KMS-11 (cell line): Measurements from ENCODE around the gene KRT72.
"Not testable (repeated sequence)": the region's sequence is repeated elsewhere in the genome, so short reads cannot be mapped to it uniquely, and the experiment has no call there.

Source experiments
- H2AFZ ChIP-seq: fragments of 200-600 bp; sonication (generic); 2 replicates; pipeline ENCODE4 v1.6.1; 2016; ENCODE audit warnings: antibody characterized with exemption, mixed run types, low read depth
- H3K27ac ChIP-seq: fragments of 200-600 bp; sonication (generic); 2 replicates; pipeline ENCODE4 v1.6.1; 2016; ENCODE audit warnings: mild to moderate bottlenecking, mixed run types
- H3K27me3 ChIP-seq: fragments of 200-600 bp; sonication (generic); 2 replicates; pipeline ENCODE4 v1.6.1; 2017; ENCODE audit warnings: mild to moderate bottlenecking, low read depth, mixed run types, moderate library complexity; ENCODE audit not compliant: insufficient read depth
- H3K36me3 ChIP-seq: fragments of 200-600 bp; sonication (generic); 2 replicates; pipeline ENCODE4 v1.6.1; 2017; ENCODE audit warnings: mild to moderate bottlenecking, mixed run types; ENCODE audit not compliant: insufficient read depth
- H3K4me1 ChIP-seq: fragments of 200-600 bp; sonication (generic); 2 replicates; pipeline ENCODE4 v1.6.1; 2016; ENCODE audit warnings: mild to moderate bottlenecking, low read depth, mixed run types; ENCODE audit not compliant: poor library complexity, severe bottlenecking
- H3K4me2 ChIP-seq: fragments of 200-600 bp; sonication (generic); 2 replicates; pipeline ENCODE4 v1.7.0; 2016; ENCODE audit warnings: mild to moderate bottlenecking, mixed run types
- H3K4me3 ChIP-seq: fragments of 200-600 bp; sonication (generic); IDR thresholded peaks from 2 replicates; pipeline ENCODE4 v1.6.1; 2017; ENCODE audit warnings: low read depth, low read length, mixed read lengths; ENCODE audit not compliant: insufficient read depth
- H3K79me2 ChIP-seq: fragments of 200-600 bp; sonication (generic); 2 replicates; pipeline ENCODE4 v1.6.1; 2016; ENCODE audit warnings: low read depth, mixed run types; ENCODE audit not compliant: insufficient read depth
- H3K9ac ChIP-seq: fragments of 200-600 bp; sonication (generic); 2 replicates; pipeline ENCODE4 v1.6.1; 2016; ENCODE audit warnings: mild to moderate bottlenecking, mixed run types
- H4K20me1 ChIP-seq: fragments of 200-600 bp; sonication (generic); 2 replicates; pipeline ENCODE4 v1.6.1; 2016; ENCODE audit warnings: mild to moderate bottlenecking, mixed run types; ENCODE audit not compliant: insufficient read depth
- TF ChIP-seq, protein P1 (sequence below): fragments of 200-600 bp; sonication (generic); conservative IDR thresholded peaks from 2 replicates; pipeline ENCODE4 v1.6.1; 2017; ENCODE audit warnings: low read depth, mild to moderate bottlenecking, antibody characterized with exemption, low read length, moderate library complexity, mixed read lengths

KRT72 gene

GRCh38 chr12:52598966-52599365, 2.3 kb downstream of the KRT72 start:
- Histone ChIP-seq H3K36me3 (no peaks in the 10 kb centered on the region), H3K27me3 (peaks cover 9% of the 10 kb centered on the region; the same call in 1 of the 2 replicates), H4K20me1 (no peaks in the 10 kb centered on the region), H2AFZ (no peak overlapping the region), H3K9ac (no peak overlapping the region), H3K27ac (no peak overlapping the region), H3K4me3 (no peak overlapping the region), H3K79me2 (no peaks in the 10 kb centered on the region), H3K4me2 (no peak overlapping the region), H3K4me1 (no peaks in the 10 kb centered on the region)
- TF ChIP-seq, protein P1, sequence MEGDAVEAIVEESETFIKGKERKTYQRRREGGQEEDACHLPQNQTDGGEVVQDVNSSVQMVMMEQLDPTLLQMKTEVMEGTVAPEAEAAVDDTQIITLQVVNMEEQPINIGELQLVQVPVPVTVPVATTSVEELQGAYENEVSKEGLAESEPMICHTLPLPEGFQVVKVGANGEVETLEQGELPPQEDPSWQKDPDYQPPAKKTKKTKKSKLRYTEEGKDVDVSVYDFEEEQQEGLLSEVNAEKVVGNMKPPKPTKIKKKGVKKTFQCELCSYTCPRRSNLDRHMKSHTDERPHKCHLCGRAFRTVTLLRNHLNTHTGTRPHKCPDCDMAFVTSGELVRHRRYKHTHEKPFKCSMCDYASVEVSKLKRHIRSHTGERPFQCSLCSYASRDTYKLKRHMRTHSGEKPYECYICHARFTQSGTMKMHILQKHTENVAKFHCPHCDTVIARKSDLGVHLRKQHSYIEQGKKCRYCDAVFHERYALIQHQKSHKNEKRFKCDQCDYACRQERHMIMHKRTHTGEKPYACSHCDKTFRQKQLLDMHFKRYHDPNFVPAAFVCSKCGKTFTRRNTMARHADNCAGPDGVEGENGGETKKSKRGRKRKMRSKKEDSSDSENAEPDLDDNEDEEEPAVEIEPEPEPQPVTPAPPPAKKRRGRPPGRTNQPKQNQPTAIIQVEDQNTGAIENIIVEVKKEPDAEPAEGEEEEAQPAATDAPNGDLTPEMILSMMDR, result no peak

- H3K4me1 ChIP-seq, H3K4me2 ChIP-seq, H3K27ac ChIP-seq, H3K4me3 ChIP-seq, H3K27me3 ChIP-seq, H3K79me2 ChIP-seq, H3K36me3 ChIP-seq, H4K20me1 ChIP-seq, H3K9ac ChIP-seq, H2AFZ ChIP-seq: not testable (repeated sequence)
These were observed 7.0 kb downstream of the KRT72 start for GRCh38 chr12:52594237-52594636.

DNA sequence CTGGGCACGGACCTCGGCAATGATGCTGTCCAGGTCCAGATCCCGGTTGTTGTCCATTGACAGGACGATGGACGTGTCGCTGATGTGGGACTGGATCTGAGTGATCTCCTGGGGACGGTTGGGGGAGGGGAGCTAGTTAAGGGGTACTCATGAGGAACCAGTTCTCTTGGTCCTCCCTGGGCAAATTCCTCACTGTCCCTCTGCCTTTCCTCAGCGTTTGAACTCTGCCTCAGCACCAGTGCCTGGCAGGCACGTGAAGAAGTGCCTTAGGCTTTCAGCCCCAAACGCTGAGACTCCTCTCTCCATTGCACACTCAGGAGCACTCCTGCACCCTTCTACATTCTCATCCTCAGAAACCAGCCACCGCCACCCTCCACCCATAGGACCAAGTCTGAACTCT, 9.7 kb downstream of the KRT72 start:
- Histone ChIP-seq H2AFZ (no peak overlapping the region), H4K20me1 (no peaks in the 10 kb centered on the region), H3K4me1 (no peaks in the 10 kb centered on the region), H3K27ac (no peak overlapping the region), H3K4me3 (no peak overlapping the region), H3K4me2 (no peak overlapping the region), H3K27me3 (peaks cover 9% of the 10 kb centered on the region; the same call in 1 of the 2 replicates), H3K9ac (no peak overlapping the region), H3K36me3 (no peaks in the 10 kb centered on the region), H3K79me2 (no peaks in the 10 kb centered on the region)
- TF ChIP-seq, protein P1, result no peak

DNA sequence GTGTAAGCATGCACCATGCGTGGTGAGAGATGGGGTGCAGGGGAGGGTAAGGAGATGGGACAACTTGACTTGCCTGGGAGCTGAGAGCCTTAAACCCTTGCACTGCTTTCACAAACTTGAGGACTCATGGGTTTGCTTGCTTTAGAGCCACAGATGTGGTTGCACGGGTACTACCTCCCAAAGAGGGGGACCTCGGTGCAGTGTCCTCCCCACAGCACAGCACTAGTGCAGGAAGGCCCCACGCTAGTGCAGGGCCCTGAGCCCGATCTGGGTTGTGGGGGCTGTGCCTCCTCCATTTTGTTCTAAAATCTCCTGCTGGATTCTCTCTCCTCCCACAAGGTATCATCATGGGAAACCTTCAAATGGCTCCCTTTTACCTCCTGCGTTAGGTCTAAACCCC, 11.2 kb downstream of the KRT72 start:
- Histone ChIP-seq H2AFZ (no peak overlapping the region), H3K4me3 (no peak overlapping the region), H3K27ac (no peak overlapping the region), H3K27me3 (peaks cover 12% of the 10 kb centered on the region; the same call in 1 of the 2 replicates), H3K4me1 (no peaks in the 10 kb centered on the region), H3K79me2 (no peaks in the 10 kb centered on the region), H3K4me2 (no peak overlapping the region), H3K9ac (no peak overlapping the region), H4K20me1 (no peaks in the 10 kb centered on the region), H3K36me3 (no peaks in the 10 kb centered on the region)
- TF ChIP-seq, protein P1, result no peak

GRCh38 chr12:52587563-52587962, 13.7 kb downstream of the KRT72 start:
- Histone ChIP-seq H3K27ac (no peak overlapping the region), H3K36me3 (no peaks in the 10 kb centered on the region), H3K9ac (no peak overlapping the region), H3K79me2 (no peaks in the 10 kb centered on the region), H3K4me3 (no peak overlapping the region), H2AFZ (no peak overlapping the region), H4K20me1 (no peaks in the 10 kb centered on the region), H3K4me2 (no peak overlapping the region), H3K27me3 (peaks cover 17% of the 10 kb centered on the region; the same call in 1 of the 2 replicates), H3K4me1 (no peaks in the 10 kb centered on the region)
- TF ChIP-seq, protein P1, result no peak
